PC-3 (cell line): Measurements from ENCODE around the gene CLEC1B. TPM values are rescaled to one million over a fixed set of nuclear protein-coding genes. Genes with fewer than 3 reads are reported as not detected.
"Not testable (repeated sequence)": the region's sequence is repeated elsewhere in the genome, so short reads cannot be mapped to it uniquely, and the experiment has no call there.

Experiments
- ATAC-seq: fragments of 200-7000 bp; cut with Tn5 transposase; 2 replicates; pipeline ENCODE4 v1.9.1; 2020; ENCODE audit warnings: mild to moderate bottlenecking, moderate library complexity
- BruUV-seq: library from RNA; stranded (reverse); fragments of 400-500 nt; replicated peaks from 2 replicates; lab custom pipeline; 2021; lab: Mats Ljungman, UMichigan
- CTCF ChIA-PET: fragments of 300-600 bp; sonication (Branson Sonifier 250); formaldehyde crosslinking; loops from one replicate; lab custom pipeline; 2022; ENCODE audit warnings: antibody characterized with exemption; lab: Charles Lee
- POLR2A ChIA-PET: fragments of 300-600 bp; sonication (Branson Sonifier 250); formaldehyde crosslinking; loops from one replicate; lab custom pipeline; 2022; ENCODE audit warnings: antibody characterized with exemption; ENCODE audit not compliant: unreplicated experiment; lab: Charles Lee
- DNase-seq: peaks from one replicate; pipeline ENCODE4 v3.0.0-alpha.2; 2015
- H2AFZ ChIP-seq: fragments of 300-600 bp; sonication (generic); 2 replicates; pipeline ENCODE4 v1.6.0; 2016; ENCODE audit warnings: antibody characterized with exemption, low read length
- H3F3A ChIP-seq: fragments of 300-600 bp; sonication (generic); one replicate; pipeline ENCODE4 v1.6.0; 2017; ENCODE audit warnings: antibody characterized with exemption, low read length, control low read depth, mild to moderate bottlenecking; ENCODE audit not compliant: unreplicated experiment
- H3K27ac ChIP-seq: fragments of 300-600 bp; sonication (generic); 2 replicates; pipeline ENCODE4 v1.5.1; 2016; ENCODE audit warnings: mild to moderate bottlenecking, low read length
- H3K27me3 ChIP-seq: fragments of 300-600 bp; sonication (generic); 2 replicates; pipeline ENCODE4 v1.6.1; 2016; ENCODE audit warnings: low read length, mixed read lengths
- H3K36me3 ChIP-seq: fragments of 300-600 bp; sonication (generic); 2 replicates; pipeline ENCODE4 v1.6.1; 2016; ENCODE audit warnings: low read depth, mixed run types, low read length, mixed read lengths
- H3K4me1 ChIP-seq: fragments of 300-600 bp; sonication (generic); 2 replicates; pipeline ENCODE4 v1.5.1; 2016; ENCODE audit warnings: low read length; ENCODE audit not compliant: insufficient read depth
- H3K4me2 ChIP-seq: fragments of 300-600 bp; sonication (generic); 2 replicates; pipeline ENCODE4 v1.6.0; 2016; ENCODE audit warnings: low read length
- H3K4me3 ChIP-seq: fragments of 300-600 bp; sonication (generic); 2 replicates; pipeline ENCODE4 v1.5.1; 2016; ENCODE audit warnings: mild to moderate bottlenecking, low read length, mixed read lengths
- H3K79me2 ChIP-seq: fragments of 300-600 bp; sonication (generic); 2 replicates; pipeline ENCODE4 v1.6.1; 2017; ENCODE audit warnings: low read length, mixed read lengths
- H3K9ac ChIP-seq: fragments of 300-600 bp; sonication (generic); 2 replicates; pipeline ENCODE4 v1.6.0; 2016; ENCODE audit warnings: mild to moderate bottlenecking, low read length
- H3K9me2 ChIP-seq: fragments of 300-600 bp; sonication (generic); replicated peaks from 2 replicates; pipeline ENCODE4 v1.6.1; 2016; ENCODE audit warnings: mixed run types, low read length, mixed read lengths
- H3K9me3 ChIP-seq: fragments of 300-600 bp; sonication (generic); 2 replicates; pipeline ENCODE4 v1.6.1; 2016; ENCODE audit warnings: low read length, mixed read lengths
- H4K20me1 ChIP-seq: fragments of 300-600 bp; sonication (generic); 2 replicates; pipeline ENCODE4 v1.6.1; 2016; ENCODE audit warnings: low read length, mixed read lengths
- CTCF ChIP-seq: fragments of 300-600 bp; sonication (generic); conservative IDR thresholded peaks from 2 replicates; pipeline ENCODE4 v1.5.1; 2017; ENCODE audit warnings: antibody characterized with exemption, low read depth, mild to moderate bottlenecking, low read length
- EZH2 ChIP-seq: fragments of 300-600 bp; sonication (generic); IDR thresholded peaks from one replicate; pipeline ENCODE4 v1.6.1; 2017; ENCODE audit warnings: antibody characterized with exemption, mild to moderate bottlenecking, low read length; ENCODE audit not compliant: unreplicated experiment
- EZH2phosphoT487 ChIP-seq: fragments of 300-600 bp; sonication (generic); IDR thresholded peaks from 2 replicates; pipeline ENCODE4 v1.6.1; 2018; ENCODE audit warnings: mild to moderate bottlenecking, antibody characterized with exemption, low read length, borderline replicate concordance
- intact Hi-C: fragments of 100-400 bp; cut with micrococcal nuclease; formaldehyde crosslinking; loops from 2 replicates; pipeline ENCODE4 v1.9.0; 2023
- total RNA-seq: library from RNA; depleted of rRNA; stranded (reverse); fragments of >200 nt; gene quantifications from 2 replicates; pipeline ENCODE4 v1.2.3, GENCODE V29; 2014

CLEC1B gene
- total RNA-seq, 1 experiment from 2014 or later, result not detected

- Histone ChIP-seq H3K4me3 (no peak overlapping the region), H2AFZ (no peak overlapping the region), H3K4me2 (no peak overlapping the region), H4K20me1 (no peaks in the 10 kb centered on the region), H3K4me1 (no peaks in the 10 kb centered on the region), H3K9me3 (no peaks in the 10 kb centered on the region), H3F3A (no peaks in the 10 kb centered on the region), H3K27ac (no peak overlapping the region), H3K27me3 (no peaks in the 10 kb centered on the region), H3K79me2 (no peaks in the 10 kb centered on the region), H3K9me2 (no peaks in the 10 kb centered on the region), H3K36me3 (no peaks in the 10 kb centered on the region), H3K9ac (no peak overlapping the region)
- intact Hi-C loops, result no loop called here
- BruUV-seq, result no TSS peak
- DNase-seq, result no peak
- ATAC-seq, result no peak
- ChIA-PET CTCF (no interaction called here), POLR2A (no interaction called here)
- no peak for TF ChIP-seq EZH2
- TF ChIP-seq EZH2phosphoT487, result no peak
- no peak for TF ChIP-seq CTCF
Measured at GRCh38 chr12:9957834-9958233, 41.1 kb downstream of the CLEC1B start.

DNA sequence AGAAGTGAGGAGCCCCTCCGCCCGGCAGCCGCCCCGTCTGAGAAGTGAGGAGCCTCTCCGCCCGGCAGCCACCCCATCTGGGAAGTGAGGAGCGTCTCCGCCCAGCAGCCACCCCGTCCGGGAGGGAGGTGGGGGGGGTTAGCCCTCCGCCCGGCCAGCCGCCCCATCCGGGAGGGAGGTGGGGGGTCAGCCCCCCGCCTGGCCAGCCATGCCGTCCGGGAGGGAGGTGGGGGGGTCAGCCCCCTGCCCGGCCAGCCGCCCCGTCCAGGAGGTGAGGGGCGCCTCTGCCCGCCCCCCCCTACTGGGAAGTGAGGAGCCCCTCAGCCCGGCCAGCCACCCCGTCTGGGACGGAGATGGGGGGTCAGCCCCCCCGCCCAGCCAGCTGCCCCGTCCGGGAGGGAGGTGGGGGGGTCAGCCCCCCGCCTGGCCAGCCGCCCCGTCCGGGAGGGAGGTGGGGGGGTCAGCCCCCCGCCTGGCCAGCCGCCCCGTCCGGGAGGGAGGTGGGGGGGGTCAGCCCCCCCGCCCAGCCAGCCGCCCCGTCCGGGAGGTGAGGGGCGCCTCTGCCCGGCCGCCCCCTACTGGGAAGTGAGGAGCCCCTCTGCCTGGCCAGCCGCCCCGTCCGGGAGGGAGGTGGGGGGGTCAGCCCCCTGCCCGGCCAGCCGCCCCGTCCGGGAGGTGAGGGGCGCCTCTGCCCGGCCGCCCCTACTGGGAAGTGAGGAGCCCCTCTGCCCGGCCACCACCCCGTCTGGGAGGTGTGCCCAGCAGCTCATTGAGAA is 45.8 kb downstream of the CLEC1B start:
- H3K36me3 ChIP-seq, H3K27me3 ChIP-seq, intact Hi-C loops, H3K9ac ChIP-seq, H3K9me2 ChIP-seq, H3K4me3 ChIP-seq, H3K79me2 ChIP-seq, H3K9me3 ChIP-seq, H3K4me2 ChIP-seq, H3K27ac ChIP-seq, DNase-seq, H3K4me1 ChIP-seq, BruUV-seq, POLR2A ChIA-PET, H4K20me1 ChIP-seq, CTCF ChIA-PET, ATAC-seq, H2AFZ ChIP-seq, H3F3A ChIP-seq: not testable (repeated sequence)

DNA sequence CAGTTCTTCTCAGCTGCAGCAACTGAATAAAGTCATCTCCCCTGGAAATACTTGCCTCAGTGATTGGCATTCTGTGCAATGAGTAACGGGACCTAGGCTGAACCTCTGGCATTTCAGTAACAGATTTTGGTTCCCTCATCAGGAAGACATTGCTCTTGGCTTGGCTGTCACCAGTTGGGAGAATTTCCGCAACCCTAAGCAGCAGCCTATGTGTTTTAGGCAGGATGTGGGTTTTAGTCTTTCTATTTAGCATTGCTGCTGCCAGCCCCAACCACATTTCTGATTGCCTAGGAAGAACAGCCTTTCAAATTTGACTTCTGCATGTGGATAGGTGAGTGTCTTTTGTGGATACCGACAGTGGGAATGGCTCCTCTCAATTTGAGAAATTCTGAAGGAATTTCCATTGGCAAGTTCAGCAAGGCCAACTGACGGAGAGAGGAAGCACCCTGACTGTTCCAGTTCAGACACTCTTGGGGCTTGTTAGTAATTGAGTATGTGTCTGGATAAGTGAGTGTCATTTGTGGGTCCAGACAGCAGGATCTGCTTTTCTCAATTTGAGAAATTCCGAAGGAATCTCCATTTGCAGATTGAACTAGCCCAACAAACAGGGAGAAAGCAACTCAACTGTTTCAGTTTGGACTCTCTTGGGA is 47.8 kb downstream of the CLEC1B start:
- no peaks in the 10 kb centered on the region for H3K4me1 ChIP-seq
- TF ChIP-seq EZH2 (no peak), EZH2phosphoT487 (no peak), CTCF (no peak)
- intact Hi-C loops, result no loop called here
- ATAC-seq (no peak), DNase-seq (no peak)
- H3K4me3 ChIP-seq, result no peak overlapping the region
- H4K20me1 ChIP-seq, result no peaks in the 10 kb centered on the region
- no peaks in the 10 kb centered on the region for H3K79me2 ChIP-seq
- no peaks in the 10 kb centered on the region for H3K36me3 ChIP-seq
- H3F3A ChIP-seq, result no peaks in the 10 kb centered on the region
- H3K27me3 ChIP-seq, result peaks cover 6% of the 10 kb centered on the region; the same call in 1 of the 2 replicates
- no peaks in the 10 kb centered on the region for H3K9me2 ChIP-seq
- H3K9ac ChIP-seq, result no peak overlapping the region
- ChIA-PET POLR2A (no interaction called here), CTCF (no interaction called here)
- no peaks in the 10 kb centered on the region for H3K9me3 ChIP-seq
- no peak overlapping the region for H2AFZ ChIP-seq
- no peak overlapping the region for H3K4me2 ChIP-seq
- H3K27ac ChIP-seq, result no peak overlapping the region
- no TSS peak for BruUV-seq
